GM23338 (cell line): ENCODE results near the gene GRIFIN. TPM values are rescaled to one million over a fixed set of nuclear protein-coding genes. Genes with fewer than 3 reads are reported as not detected.

Experiments used
- ATAC-seq: fragments of 200-7000 bp; cut with Tn5 transposase; 3 replicates; pipeline ENCODE4 v1.9.1; 2020
- DNase-seq: peaks from one replicate; pipeline ENCODE4 v3.0.0-alpha.2; 2015; ENCODE audit warnings: low spot score
- H2AFZ ChIP-seq: fragments of 200-600 bp; sonication (generic); 2 replicates; pipeline ENCODE4 v1.8.0; 2016; ENCODE audit warnings: antibody characterized with exemption, mild to moderate bottlenecking, moderate library complexity
- H3F3A ChIP-seq: fragments of 200-600 bp; sonication (generic); replicated peaks from 2 replicates; pipeline ENCODE4 v1.8.0; 2017; ENCODE audit warnings: antibody characterized with exemption, mixed run types, low read depth
- H3K27ac ChIP-seq: fragments of 200-600 bp; sonication (generic); 2 replicates; pipeline ENCODE4 v1.6.1; 2016; ENCODE audit warnings: low read depth
- H3K27me3 ChIP-seq: fragments of 200-600 bp; sonication (generic); 2 replicates; pipeline ENCODE4 v1.8.0; 2016; ENCODE audit warnings: mild to moderate bottlenecking, mixed run types, moderate library complexity; ENCODE audit not compliant: insufficient read depth
- H3K36me3 ChIP-seq: fragments of 200-600 bp; sonication (generic); 2 replicates; pipeline ENCODE4 v1.8.0; 2016; ENCODE audit warnings: mild to moderate bottlenecking; ENCODE audit not compliant: insufficient read depth
- H3K4me1 ChIP-seq: fragments of 200-600 bp; sonication (generic); 2 replicates; pipeline ENCODE4 v1.8.0; 2016; ENCODE audit warnings: mild to moderate bottlenecking, moderate library complexity; ENCODE audit not compliant: insufficient read depth
- H3K4me2 ChIP-seq: fragments of 200-600 bp; sonication (generic); 2 replicates; pipeline ENCODE4 v1.7.1; 2017; ENCODE audit warnings: mixed run types
- H3K4me3 ChIP-seq: fragments of 200-600 bp; sonication (generic); 2 replicates; pipeline ENCODE4 v1.6.1; 2016; ENCODE audit warnings: mixed run types
- H3K79me2 ChIP-seq: fragments of 200-600 bp; sonication (generic); replicated peaks from 2 replicates; pipeline ENCODE4 v1.8.0; 2017; ENCODE audit warnings: mild to moderate bottlenecking; ENCODE audit not compliant: insufficient read depth
- H3K9me2 ChIP-seq: fragments of 200-600 bp; sonication (generic); 2 replicates; pipeline ENCODE4 v1.8.0; 2017; ENCODE audit not compliant: insufficient read depth
- H4K20me1 ChIP-seq: fragments of 200-600 bp; sonication (generic); replicated peaks from 2 replicates; pipeline ENCODE4 v1.8.0; 2017; ENCODE audit warnings: mild to moderate bottlenecking; ENCODE audit not compliant: insufficient read depth
- H3K27ac Mint-ChIP-seq: 2 replicates; pipeline ENCODE4 v1.8.0; 2020; ENCODE audit warnings: inconsistent platforms, mild to moderate bottlenecking, moderate library complexity, mixed read lengths
- H3K27me3 Mint-ChIP-seq: 3 replicates; pipeline ENCODE4 v1.8.0; 2022; ENCODE audit warnings: low read depth, mild to moderate bottlenecking, moderate library complexity, mixed read lengths, inconsistent platforms; ENCODE audit not compliant: insufficient read depth, poor library complexity
- H3K36me3 Mint-ChIP-seq: 3 replicates; pipeline ENCODE4 v1.8.0; 2021; ENCODE audit warnings: low read depth, mild to moderate bottlenecking, inconsistent platforms, moderate library complexity, mixed read lengths
- H3K4me1 Mint-ChIP-seq: 3 replicates; pipeline ENCODE4 v1.8.0; 2020; ENCODE audit warnings: mild to moderate bottlenecking, inconsistent platforms, mixed read lengths
- H3K4me3 Mint-ChIP-seq: 3 replicates; pipeline ENCODE4 v1.8.0; 2021; ENCODE audit warnings: moderate library complexity, mild to moderate bottlenecking, inconsistent platforms, mixed read lengths
- H3K9me3 Mint-ChIP-seq: 3 replicates; pipeline ENCODE4 v1.8.0; 2020; ENCODE audit warnings: moderate library complexity, mild to moderate bottlenecking, inconsistent platforms, mixed read lengths
- CTCF ChIP-seq, 2 experiments: fragments of 200-600 bp in 1 of 2; sonication (generic) in 1 of 2; conservative IDR thresholded peaks; 2 replicates each; pipeline versions ENCODE4 v1.5.1 to v1.6.1; 2016 to 2017; ENCODE audit warnings: antibody characterized with exemption in 2 of 2, low read depth in 2 of 2, mild to moderate bottlenecking in 2 of 2, moderate library complexity in 1 of 2
- ETS1 ChIP-seq: IDR thresholded peaks from 2 replicates; pipeline ENCODE4 v1.6.1; 2016; ENCODE audit warnings: antibody characterized with exemption
- EZH2 ChIP-seq: fragments of 200-600 bp; sonication (generic); IDR thresholded peaks from one replicate; pipeline ENCODE4 v1.8.0; 2017; ENCODE audit warnings: antibody characterized with exemption, mild to moderate bottlenecking, low read depth; ENCODE audit not compliant: unreplicated experiment
- EZH2phosphoT487 ChIP-seq: fragments of 200-600 bp; sonication (generic); IDR thresholded peaks from one replicate; pipeline ENCODE4 v1.8.1; 2018; ENCODE audit warnings: antibody characterized with exemption; ENCODE audit not compliant: unreplicated experiment
- JUNB ChIP-seq: IDR thresholded peaks from one replicate; pipeline ENCODE4 v1.6.1; 2016; ENCODE audit warnings: antibody characterized with exemption; ENCODE audit not compliant: unreplicated experiment
- NANOG ChIP-seq: IDR thresholded peaks from 2 replicates; pipeline ENCODE4 v1.6.1; 2016; ENCODE audit warnings: antibody characterized with exemption, borderline replicate concordance
- ZNF331 ChIP-seq: fragments of 250-450 bp; sonication (Bioruptor Pico); IDR thresholded peaks from 2 replicates; pipeline ENCODE4 v1.5.0; 2020; ENCODE audit warnings: low read depth, mild to moderate bottlenecking, moderate library complexity
- polyA plus RNA-seq: library from polyadenylated mRNA; unstranded; fragments of >200 nt; fragmentation: Nextera tagmentation; extraction: Ambion mirVana; gene quantifications from 2 replicates; pipeline ENCODE4 v1.2.1, GENCODE V29; 2016
- total RNA-seq: library from RNA; depleted of rRNA; stranded (reverse); fragments of >200 nt; shearing (Covaris generic); gene quantifications from 2 replicates; pipeline ENCODE4 v1.2.3, GENCODE V29; 2014

Gene GRIFIN
- total and polyA plus RNA-seq, 2 experiments from 2014 or later: not detected

- TF ChIP-seq EZH2phosphoT487 (no peak), JUNB (no peak)
These were observed 36.0 kb upstream of the GRIFIN start (continued) for GRCh38 chr7:2512179-2512661.

- peaks cover 10% of the 10 kb centered on the region for H3K27me3 Mint-ChIP-seq
- Histone ChIP-seq H3K4me3 (no peak overlapping the region), H3F3A (0 out of 2 replicates have a peak, but pooled peaks cover 8% of the 10 kb centered on the region), H4K20me1 (no peaks in the 10 kb centered on the region), H2AFZ (no peak overlapping the region), H3K27ac (no peak overlapping the region), H3K4me1 (peaks cover 2% of the 10 kb centered on the region), H3K4me2 (no peak overlapping the region), H3K9me2 (peaks cover 9% of the 10 kb centered on the region; the same call in 1 of the 2 replicates), H3K79me2 (no peaks in the 10 kb centered on the region), H3K36me3 (no peaks in the 10 kb centered on the region), H3K27me3 (no peaks in the 10 kb centered on the region)
- peaks cover 15% of the 10 kb centered on the region; the same call in 2 of the 3 replicates for H3K4me1 Mint-ChIP-seq
- H3K9me3 Mint-ChIP-seq: no peaks in the 10 kb centered on the region
- no peak for DNase-seq
- no peak for ATAC-seq
- H3K27ac Mint-ChIP-seq: no peak overlapping the region
- H3K4me3 Mint-ChIP-seq: no peak overlapping the region
- H3K36me3 Mint-ChIP-seq: no peaks in the 10 kb centered on the region
- TF ChIP-seq ZNF331 (CRISPR knock-in tag) (no peak), EZH2phosphoT487 (no peak), ETS1 (no peak), NANOG (no peak), CTCF (conservative IDR thresholded peaks at IDR 0.05; ENCODE audit: low read depth in 2 of 2) (no peak)
These were observed 35.6 kb upstream of the GRIFIN start for GRCh38 chr7:2511769-2512168.

GRCh38 chr7:2510909-2511768 lies 34.9 kb upstream of the GRIFIN start:
- peaks cover 9% of the 10 kb centered on the region; the same call in 1 of the 2 replicates for H3K9me2 ChIP-seq
- no peaks in the 10 kb centered on the region for H3K4me1 ChIP-seq
- H3K4me2 ChIP-seq: no peak overlapping the region
- H3K27ac Mint-ChIP-seq: no peak overlapping the region
- no peaks in the 10 kb centered on the region for H3K27me3 ChIP-seq
- H3K79me2 ChIP-seq: no peaks in the 10 kb centered on the region
- no peak overlapping the region for H3K4me3 ChIP-seq
- H2AFZ ChIP-seq: no peak overlapping the region
- peaks cover 8% of the 10 kb centered on the region for H3K27me3 Mint-ChIP-seq
- H3K36me3 Mint-ChIP-seq: no peaks in the 10 kb centered on the region
- no peak overlapping the region for H3K4me3 Mint-ChIP-seq
- H4K20me1 ChIP-seq: no peaks in the 10 kb centered on the region
- peaks cover 11% of the 10 kb centered on the region; the same call in 2 of the 3 replicates for H3K4me1 Mint-ChIP-seq
- H3K9me3 Mint-ChIP-seq: no peaks in the 10 kb centered on the region
- 0 out of 2 replicates have a peak, but pooled peaks cover 8% of the 10 kb centered on the region for H3F3A ChIP-seq
- ATAC-seq (no peak), DNase-seq (no peak)
- H3K27ac ChIP-seq: no peak overlapping the region
- H3K36me3 ChIP-seq: no peaks in the 10 kb centered on the region
- TF ChIP-seq JUNB (no peak), EZH2 (no peak), EZH2phosphoT487 (no peak), ZNF331 (CRISPR knock-in tag) (no peak), CTCF (conservative IDR thresholded peaks at IDR 0.05; ENCODE audit: low read depth in 2 of 2) (no peak)
